Liver (tissue), 3 donors: ENCODE results near the gene SLC22A8.

Experiments used
- CTCF ChIP-seq: fragments of 150-350 bp; IDR thresholded peaks from 2 replicates; pipeline ENCODE4 v1.5.1; 2017; ENCODE audit warnings: improper control_type of control experiment, low read depth, low read length; ENCODE audit not compliant: missing input control
- EGR1 ChIP-seq, 2 donors: IDR thresholded peaks; 2 replicates each; pipeline ENCODE4 v1.6.1; 2016 to 2018; ENCODE audit warnings: antibody characterized with exemption in 2 of 2, low read depth in 2 of 2
- HNF4A ChIP-seq, 2 donors: conservative IDR thresholded peaks; 2 replicates each; pipeline ENCODE4 v1.6.1; 2016; ENCODE audit warnings: antibody characterized with exemption in 2 of 2, mild to moderate bottlenecking in 2 of 2
- HNF4G ChIP-seq: IDR thresholded peaks from 2 replicates; pipeline ENCODE4 v1.6.1; 2016; ENCODE audit warnings: antibody characterized with exemption
- JUND ChIP-seq, 2 donors: IDR thresholded peaks; 2 replicates each; pipeline ENCODE4 v1.6.1; 2016; ENCODE audit warnings: antibody characterized with exemption in 2 of 2
- RAD21 ChIP-seq, 2 donors: IDR thresholded peaks; 2 replicates each; pipeline ENCODE4 v1.6.1; 2016; ENCODE audit warnings: antibody characterized with exemption in 2 of 2, mild to moderate bottlenecking in 2 of 2
- REST ChIP-seq: IDR thresholded peaks from 2 replicates; pipeline ENCODE4 v1.6.1; 2016; ENCODE audit warnings: antibody characterized with exemption, mild to moderate bottlenecking
- SP1 ChIP-seq: IDR thresholded peaks from 2 replicates; pipeline ENCODE4 v1.6.1; 2018; ENCODE audit warnings: antibody characterized with exemption, mild to moderate bottlenecking
- TAF1 ChIP-seq: conservative IDR thresholded peaks from 2 replicates; pipeline ENCODE4 v1.6.1; 2016; ENCODE audit warnings: antibody characterized with exemption, mild to moderate bottlenecking
- YY1 ChIP-seq: IDR thresholded peaks from 2 replicates; pipeline ENCODE4 v1.6.1; 2016; ENCODE audit warnings: antibody characterized with exemption, mild to moderate bottlenecking
- ZBTB33 ChIP-seq: IDR thresholded peaks from 2 replicates; pipeline ENCODE4 v1.6.1; 2016; ENCODE audit warnings: antibody characterized with exemption
- TF ChIP-seq, protein P1 (sequence below): IDR thresholded peaks from 2 replicates; pipeline ENCODE4 v1.6.1; 2016; ENCODE audit warnings: antibody characterized with exemption
- TF ChIP-seq, protein P2 (sequence below): IDR thresholded peaks from 2 replicates; pipeline ENCODE4 v1.6.1; 2016; ENCODE audit warnings: antibody characterized with exemption
- donor health status: healthy.
- donor health status: healthy.

DNA sequence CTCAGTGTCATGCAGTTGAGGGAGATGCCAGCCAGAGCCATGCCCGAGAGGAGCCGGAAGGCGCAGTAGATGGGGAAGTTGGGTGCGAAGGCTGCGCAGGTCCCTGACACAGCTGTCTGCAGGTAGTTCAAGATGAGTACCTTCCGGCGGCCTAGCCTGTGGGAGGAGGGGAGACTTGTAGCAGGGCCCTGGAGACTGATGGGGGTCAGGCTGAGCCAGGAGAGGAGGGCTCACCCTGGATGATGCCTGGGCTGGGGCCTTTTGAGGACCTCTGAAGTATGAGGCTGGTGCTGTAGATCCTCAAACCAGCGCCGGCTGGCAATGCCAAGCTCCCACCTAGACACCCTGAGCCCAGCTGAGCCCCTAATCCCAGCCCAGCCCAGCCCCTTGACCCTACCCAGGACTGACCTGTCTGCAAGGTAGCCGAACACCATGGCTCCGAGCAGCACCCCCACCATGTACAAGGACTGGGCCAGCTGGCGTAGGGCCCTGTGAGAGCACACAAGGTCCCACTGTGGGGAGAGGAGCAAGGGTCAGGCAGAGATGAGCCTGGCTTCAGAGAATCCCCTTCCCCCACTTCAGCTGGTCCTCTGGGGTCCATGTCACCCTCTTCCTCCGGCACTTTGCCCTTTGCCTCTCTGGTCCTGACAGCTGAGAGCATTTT, 32.0 kb downstream of the SLC22A8 start:
- TF ChIP-seq CTCF (no peak), SP1 (no peak), YY1 (no peak), REST (no peak), JUND (IDR thresholded peaks at IDR 0.05) (no peak), RAD21 (IDR thresholded peaks at IDR 0.05) (no peak), TAF1 (no peak), HNF4G (no peak), EGR1 (IDR thresholded peaks at IDR 0.05; ENCODE audit: low read depth in 2 of 2) (no peak), HNF4A (conservative IDR thresholded peaks at IDR 0.05) (no peak), ZBTB33 (no peak)
- TF ChIP-seq, protein P1, sequence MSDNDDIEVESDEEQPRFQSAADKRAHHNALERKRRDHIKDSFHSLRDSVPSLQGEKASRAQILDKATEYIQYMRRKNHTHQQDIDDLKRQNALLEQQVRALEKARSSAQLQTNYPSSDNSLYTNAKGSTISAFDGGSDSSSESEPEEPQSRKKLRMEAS = no peak
- TF ChIP-seq, protein P2, sequence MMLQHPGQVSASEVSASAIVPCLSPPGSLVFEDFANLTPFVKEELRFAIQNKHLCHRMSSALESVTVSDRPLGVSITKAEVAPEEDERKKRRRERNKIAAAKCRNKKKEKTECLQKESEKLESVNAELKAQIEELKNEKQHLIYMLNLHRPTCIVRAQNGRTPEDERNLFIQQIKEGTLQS = no peak
